Glutamatergic neuron (in vitro differentiated cells): ENCODE data around the gene CPD. TPM values are rescaled to one million over a fixed set of nuclear protein-coding genes. Genes with fewer than 3 reads are reported as not detected.

Source experiments
- DNase-seq: peaks from one replicate; pipeline ENCODE4 v3.0.0; 2022
- H3K27ac Mint-ChIP-seq: one replicate; pipeline ENCODE4 v1.8.0; 2020; ENCODE audit warnings: mild to moderate bottlenecking, mixed read lengths, inconsistent platforms; ENCODE audit not compliant: unreplicated experiment
- H3K27me3 Mint-ChIP-seq: one replicate; pipeline ENCODE4 v1.8.0; 2020; ENCODE audit warnings: mild to moderate bottlenecking, moderate library complexity, mixed read lengths, inconsistent platforms; ENCODE audit not compliant: unreplicated experiment
- H3K36me3 Mint-ChIP-seq: one replicate; pipeline ENCODE4 v1.8.0; 2020; ENCODE audit warnings: mild to moderate bottlenecking, mixed read lengths, inconsistent platforms; ENCODE audit not compliant: unreplicated experiment
- H3K4me1 Mint-ChIP-seq: one replicate; pipeline ENCODE4 v1.8.0; 2020; ENCODE audit warnings: mild to moderate bottlenecking, low read depth, mixed read lengths, inconsistent platforms; ENCODE audit not compliant: unreplicated experiment
- H3K4me3 Mint-ChIP-seq: one replicate; pipeline ENCODE4 v1.8.0; 2020; ENCODE audit warnings: mild to moderate bottlenecking, mixed read lengths, inconsistent platforms; ENCODE audit not compliant: unreplicated experiment
- H3K9me3 Mint-ChIP-seq: one replicate; pipeline ENCODE4 v1.8.0; 2020; ENCODE audit warnings: mild to moderate bottlenecking, moderate library complexity, mixed read lengths, inconsistent platforms; ENCODE audit not compliant: unreplicated experiment
- CTCF ChIP-seq: fragments of 200-600 bp; sonication (generic); IDR thresholded peaks from one replicate; pipeline ENCODE4 v1.5.0; 2021; ENCODE audit not compliant: partially characterized antibody, unreplicated experiment
- long read RNA-seq: library from polyadenylated mRNA; unstranded; transcript quantifications from one replicate; pipeline ENCODE4 v2.0.0, GENCODE V29; 2020; ENCODE audit not compliant: unreplicated experiment
- total RNA-seq: library from RNA; stranded (reverse); fragmentation: NEBNext Ultra II Directional; extraction: Animal tissue kit (Norgen Biotek cat#: 25700); gene quantifications from one replicate; pipeline ENCODE4 v1.2.1, GENCODE V29; 2021; ENCODE audit not compliant: unreplicated experiment

The CPD gene
- total RNA-seq, result 29.8 TPM
- long read RNA-seq, partial matches to known transcripts, result 0 of 1 reads
- long read RNA-seq, other reads (novel, unspliced or antisense), result 1 of 1 reads

- TF ChIP-seq CTCF, result peak; percentile 88
- peak within 1 kb of the TSS; percentile 100 for H3K4me3 Mint-ChIP-seq
- peak; percentile 98 for DNase-seq
- H3K9me3 Mint-ChIP-seq, result peaks cover 7% of the 10 kb centered on the region
- peaks cover 4% of the 10 kb centered on the region for H3K36me3 Mint-ChIP-seq
- H3K27me3 Mint-ChIP-seq, result peaks cover 9% of the 10 kb centered on the region
- peaks cover 22% of the 10 kb centered on the region for H3K4me1 Mint-ChIP-seq
- peak within 1 kb of the TSS; percentile 29 for H3K27ac Mint-ChIP-seq
These were observed at the start of gene CPD for GRCh38 chr17:30378825-30379302. CPD (plus strand) TSS chr17:30378927; CDS start chr17:30378981, 54 bp downstream.

- H3K9me3 Mint-ChIP-seq, result no peaks in the 10 kb centered on the region
- no peak overlapping the region for H3K4me3 Mint-ChIP-seq
- H3K4me1 Mint-ChIP-seq, result no peaks in the 10 kb centered on the region
- no peak for DNase-seq
- TF ChIP-seq CTCF, result no peak
- no peak overlapping the region for H3K27ac Mint-ChIP-seq
- H3K36me3 Mint-ChIP-seq, result no peaks in the 10 kb centered on the region
- peaks cover under 1% of the 10 kb centered on the region for H3K27me3 Mint-ChIP-seq
These were observed 46.6 kb upstream of the CPD start for GRCh38 chr17:30332057-30332542.

- no peaks in the 10 kb centered on the region for H3K27me3 Mint-ChIP-seq
- H3K9me3 Mint-ChIP-seq, result peaks cover 2% of the 10 kb centered on the region
- no peak within 1 kb of the TSS for H3K4me3 Mint-ChIP-seq
- no peak within 1 kb of the TSS for H3K27ac Mint-ChIP-seq
- no peak for TF ChIP-seq CTCF
- no peaks in the 10 kb centered on the region for H3K36me3 Mint-ChIP-seq
- no peak for DNase-seq
- H3K4me1 Mint-ChIP-seq, result no peaks in the 10 kb centered on the region
These were observed 45.0 kb upstream of the CPD start, which contains the start of gene TMIGD1 for GRCh38 chr17:30333503-30334360. TMIGD1 (minus strand) TSS chr17:30334057; CDS start chr17:30332133, 1,924 bp downstream.

- no peaks in the 10 kb centered on the region for H3K36me3 Mint-ChIP-seq
- no peak overlapping the region for H3K4me3 Mint-ChIP-seq
- DNase-seq, result no peak
- H3K9me3 Mint-ChIP-seq, result peaks cover 2% of the 10 kb centered on the region
- no peaks in the 10 kb centered on the region for H3K4me1 Mint-ChIP-seq
- H3K27me3 Mint-ChIP-seq, result no peaks in the 10 kb centered on the region
- no peak for TF ChIP-seq CTCF
- H3K27ac Mint-ChIP-seq, result no peak overlapping the region
These were observed 44.3 kb upstream of the CPD start for GRCh38 chr17:30334421-30334820.
